HG03108 (cell line): ENCODE data around the gene ZNF503.

Source experiments
- ATAC-seq: cut with Tn5 transposase; IDR thresholded peaks from one replicate; pipeline ENCODE4 v1.9.1; 2021; ENCODE audit warnings: moderate library complexity; ENCODE audit not compliant: unreplicated experiment

The ZNF503 gene

DNA sequence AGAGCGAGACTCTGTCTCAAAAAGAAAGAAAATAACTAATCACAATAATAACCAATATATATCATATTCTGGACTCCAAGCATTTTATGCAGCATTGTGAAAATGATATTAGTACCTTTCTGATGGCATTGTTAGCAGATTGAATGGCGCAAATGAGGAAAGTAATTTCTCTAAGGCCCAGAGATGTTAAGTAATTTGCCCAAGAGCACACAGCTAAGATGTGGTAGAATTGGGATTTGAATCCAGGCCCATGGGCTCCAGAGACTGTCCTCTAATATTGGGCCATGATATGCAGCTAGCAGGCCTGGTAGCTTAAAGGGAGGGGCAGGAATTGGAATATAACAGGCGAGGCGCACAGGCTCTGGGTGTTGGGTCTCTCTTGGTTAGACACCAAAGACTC lies 44.1 kb downstream of the ZNF503 start:
- ATAC-seq, result no peak

DNA sequence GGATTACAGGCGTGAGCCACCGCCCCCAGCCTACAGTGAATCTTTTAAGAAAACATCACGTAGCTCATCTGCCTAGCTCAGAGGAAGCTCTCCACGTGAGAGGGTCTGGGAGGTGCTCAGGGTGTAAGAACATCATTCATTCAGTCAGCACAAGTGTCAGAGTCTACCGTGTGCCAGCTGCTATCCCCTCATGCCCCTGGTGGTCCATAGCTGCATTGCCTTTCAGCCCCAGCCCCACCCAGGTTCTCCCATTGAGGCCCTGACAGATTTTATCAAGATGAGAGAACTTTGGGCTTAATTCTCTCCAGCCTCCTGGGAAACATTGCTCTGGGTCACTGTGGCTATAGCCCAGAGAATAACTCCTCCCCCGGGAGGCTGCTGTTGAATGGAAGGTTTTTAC lies 45.1 kb downstream of the ZNF503 start:
- no peak for ATAC-seq

DNA sequence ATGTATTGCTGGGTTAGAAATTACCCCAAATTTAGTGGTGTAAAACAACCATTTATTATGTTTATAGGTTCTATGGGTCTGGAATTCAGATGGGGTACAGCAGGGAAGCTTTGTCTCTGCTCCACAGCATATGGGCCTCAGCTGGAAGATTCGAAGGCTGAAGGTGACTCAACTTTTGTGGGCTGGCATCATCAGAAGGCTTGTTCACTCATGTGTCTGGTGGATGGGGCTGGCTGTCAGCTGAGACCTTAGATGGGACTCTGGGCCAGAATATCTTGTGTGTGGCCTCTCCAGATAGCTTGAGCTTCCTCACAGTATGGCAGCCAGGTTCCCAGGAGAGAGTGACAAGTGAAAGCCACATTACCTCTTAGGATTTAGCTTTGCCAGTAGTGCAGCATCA lies 45.9 kb downstream of the ZNF503 start:
- no peak for ATAC-seq

DNA sequence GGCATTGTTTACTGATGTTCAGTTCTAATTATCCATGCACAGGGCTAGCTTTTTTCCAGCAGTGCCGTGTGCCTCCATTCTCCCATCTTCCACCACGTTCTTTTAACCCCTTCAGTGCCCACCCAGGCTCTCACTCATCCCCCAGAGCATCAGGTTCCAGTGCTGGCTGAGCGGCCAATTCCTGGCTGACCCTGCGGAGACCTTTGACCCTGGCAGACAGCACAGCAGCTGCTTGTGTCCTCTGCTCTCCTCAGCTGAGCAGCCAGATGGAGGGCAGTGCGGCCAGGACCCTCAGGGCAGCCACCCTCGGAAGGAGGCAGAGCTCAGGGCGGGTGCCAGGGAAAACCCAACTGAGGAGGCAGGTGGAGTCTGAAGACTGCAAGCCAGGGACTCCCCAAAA lies 48.4 kb downstream of the ZNF503 start:
- no peak for ATAC-seq

DNA sequence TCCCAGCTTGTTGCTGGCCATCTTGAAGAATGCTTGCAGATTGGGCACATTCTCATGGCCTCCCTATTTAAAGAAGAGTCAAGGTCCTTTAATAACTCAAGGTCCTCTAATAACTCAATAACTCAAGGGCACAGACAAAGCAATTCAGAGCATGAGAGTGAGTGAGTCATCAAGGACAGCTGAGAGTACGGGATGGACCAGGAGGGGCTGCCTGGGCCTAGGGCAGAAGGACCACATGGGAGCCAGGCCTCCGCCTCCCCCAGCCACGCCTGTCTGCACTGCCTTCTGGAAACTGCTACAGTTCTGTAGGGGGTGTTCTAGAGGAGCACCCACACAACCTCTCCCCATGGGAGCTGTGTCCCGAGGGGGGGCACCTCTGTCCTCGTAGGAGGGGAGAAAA lies 48.9 kb downstream of the ZNF503 start:
- no peak for ATAC-seq

DNA sequence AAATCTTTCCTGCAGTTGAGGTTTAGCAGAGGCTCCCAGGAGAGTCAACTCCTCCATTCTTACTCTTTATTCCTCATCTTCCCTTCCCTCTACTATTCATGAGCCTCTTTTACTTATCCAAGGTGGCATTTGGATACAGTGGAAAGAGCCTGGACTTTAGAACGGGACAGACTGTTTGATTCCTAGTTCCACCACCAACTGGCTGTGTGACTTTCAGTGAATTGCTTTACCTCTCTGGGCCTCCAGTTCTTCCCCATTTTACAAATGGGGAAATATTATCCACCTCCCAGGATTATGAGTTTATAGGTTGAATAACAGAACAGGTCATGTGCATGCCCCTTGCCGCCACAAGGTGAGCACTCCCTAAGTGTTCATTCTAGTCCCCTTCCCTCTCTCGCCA lies 49.9 kb downstream of the ZNF503 start:
- ATAC-seq, result no peak

DNA sequence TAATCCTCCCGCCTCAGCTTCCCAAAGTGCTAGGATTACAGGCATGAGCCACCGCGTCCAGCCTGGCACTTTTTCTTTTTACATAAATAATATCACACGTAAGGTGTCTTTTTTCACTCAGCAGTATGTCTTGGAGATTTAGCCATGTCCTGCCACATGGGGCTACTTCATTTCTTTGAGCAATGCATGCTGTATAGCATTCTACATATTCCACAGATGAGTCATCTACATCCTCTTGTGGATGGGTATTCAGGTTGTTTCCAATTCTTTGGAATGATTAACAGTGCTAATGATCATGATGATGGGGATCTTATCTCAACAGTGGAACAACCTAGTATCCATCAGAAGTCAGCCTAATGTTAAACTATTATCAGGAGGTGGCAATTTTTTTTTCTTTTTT lies 50.8 kb downstream of the ZNF503 start:
- no peak for ATAC-seq
